COLO668 (cell line): ENCODE data around the gene MBP.

Experiments
- DNase-seq: peaks from one replicate; lab custom pipeline; 2025; ENCODE audit not compliant: unreplicated experiment; lab: John Stamatoyannopoulos, UW

Gene MBP

GRCh38 chr18:77116201-77117080 is 16.1 kb downstream of the MBP start:
- no peak for DNase-seq

GRCh38 chr18:77115192-77115953 is 17.2 kb downstream of the MBP start:
- DNase-seq: no peak

DNA sequence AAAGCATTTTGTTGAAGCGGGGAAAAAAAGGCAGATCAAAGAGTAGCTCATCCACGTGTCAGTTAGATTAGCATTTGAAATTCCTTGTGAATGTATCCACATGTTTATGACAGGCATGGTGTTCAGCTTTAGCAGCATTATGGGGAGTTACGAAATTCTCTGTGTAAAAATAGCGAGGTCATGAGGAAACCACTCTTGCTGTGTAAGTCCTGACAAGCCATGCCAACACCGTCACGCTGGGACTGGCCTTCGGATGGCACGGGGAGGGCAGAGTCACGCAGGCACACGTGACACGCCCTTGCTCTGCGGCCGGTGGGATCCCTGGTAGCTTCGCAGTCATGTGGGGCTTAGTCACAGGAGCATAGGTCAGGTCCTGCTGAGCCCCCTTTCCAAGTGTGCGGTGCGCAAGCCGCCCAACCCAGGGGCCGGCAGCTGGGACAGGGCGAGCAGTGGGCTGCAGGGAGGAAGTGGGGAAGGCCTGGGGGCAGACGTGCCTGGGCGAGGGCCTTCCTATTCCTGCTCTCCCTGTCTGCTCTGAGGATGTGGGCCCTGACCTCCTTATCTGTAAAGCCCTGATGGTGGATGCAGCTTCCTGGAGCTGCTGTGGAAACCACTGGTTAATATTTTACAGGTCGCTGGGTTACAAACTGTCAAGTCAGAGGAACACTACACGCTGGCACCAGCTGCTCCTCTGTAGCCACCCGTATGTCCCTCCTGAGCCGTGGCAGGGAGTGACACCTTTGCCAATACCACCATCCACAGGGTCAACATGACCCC is 18.0 kb downstream of the MBP start:
- DNase-seq: peak; percentile 90

GRCh38 chr18:77114152-77114414 is 18.5 kb downstream of the MBP start:
- no peak for DNase-seq

- no peak for DNase-seq
These were observed 19.0 kb downstream of the MBP start for GRCh38 chr18:77113361-77114151.

DNA sequence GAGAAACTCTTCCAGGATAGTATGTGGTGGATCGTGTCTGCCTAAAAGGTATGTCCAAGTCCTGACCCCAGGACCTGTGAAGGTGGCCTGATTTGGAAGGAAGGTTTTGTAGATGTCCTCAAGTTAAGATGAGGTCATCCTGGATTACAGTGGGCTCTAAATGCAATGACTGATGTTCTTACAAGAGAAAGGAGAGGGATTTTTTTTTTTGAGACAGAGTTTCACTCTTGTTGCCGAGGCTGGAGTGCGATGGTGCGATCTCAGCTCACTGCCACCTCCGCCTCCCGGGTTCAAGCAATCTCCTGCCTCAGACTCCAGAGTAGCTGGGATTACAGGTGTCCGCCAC is 19.9 kb downstream of the MBP start:
- DNase-seq: no peak

DNA sequence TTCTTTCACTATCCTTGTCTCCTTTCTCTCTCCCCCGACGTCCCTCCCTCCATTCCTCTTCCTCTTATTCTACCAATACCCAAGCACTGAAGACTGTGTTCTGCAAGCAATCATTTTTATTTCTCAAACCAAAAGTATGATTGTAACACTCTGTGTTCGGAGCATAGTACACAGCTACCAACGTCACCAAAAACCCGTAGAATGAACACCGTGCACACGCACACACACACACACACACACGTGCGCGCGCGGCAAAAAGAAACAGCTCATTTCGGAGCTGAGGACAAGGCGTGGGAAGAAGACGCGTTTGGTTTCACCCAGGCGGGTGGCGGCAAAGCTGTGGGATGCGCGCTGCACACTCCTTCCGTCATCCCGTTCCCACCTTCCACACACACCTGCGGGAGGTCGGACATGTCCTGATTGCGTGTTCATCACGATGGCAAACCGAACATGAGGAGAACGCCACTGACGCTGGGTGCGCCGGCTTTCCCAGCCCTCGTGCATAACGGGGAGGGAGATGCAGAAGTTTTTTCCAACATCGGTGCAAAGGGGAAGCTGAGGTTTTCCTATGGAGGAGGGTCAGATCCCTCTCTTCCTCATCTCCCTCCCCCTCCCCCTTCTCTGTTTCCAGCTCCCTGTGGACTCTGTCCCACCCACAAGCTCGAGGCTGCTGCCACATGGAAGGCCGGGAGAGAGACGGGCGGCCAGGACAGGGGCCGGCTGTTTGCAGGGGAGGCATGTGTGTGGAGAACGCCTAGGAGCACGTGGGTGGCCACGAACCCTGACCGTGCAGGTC is 20.4 kb downstream of the MBP start:
- no peak for DNase-seq

DNA sequence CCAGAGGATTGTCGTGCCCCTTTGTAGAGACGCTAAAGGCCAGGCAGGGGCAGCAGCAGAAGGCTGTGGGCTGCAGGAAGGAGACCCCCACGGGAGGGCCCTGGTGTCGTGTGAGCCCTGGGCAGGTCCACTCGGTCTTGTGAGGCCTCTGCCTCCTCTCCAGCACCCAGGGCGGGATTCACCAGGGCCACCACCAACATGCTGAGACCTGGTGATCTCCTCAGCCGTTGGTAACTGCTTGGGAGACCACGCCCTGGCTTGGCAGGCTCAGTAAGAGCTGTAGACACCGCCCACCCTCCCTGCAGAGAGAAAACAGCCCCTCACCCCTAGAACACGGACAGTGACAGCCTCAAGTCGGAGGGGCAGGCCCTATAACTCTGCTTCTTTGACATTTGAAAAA is 21.1 kb downstream of the MBP start:
- DNase-seq: no peak

DNA sequence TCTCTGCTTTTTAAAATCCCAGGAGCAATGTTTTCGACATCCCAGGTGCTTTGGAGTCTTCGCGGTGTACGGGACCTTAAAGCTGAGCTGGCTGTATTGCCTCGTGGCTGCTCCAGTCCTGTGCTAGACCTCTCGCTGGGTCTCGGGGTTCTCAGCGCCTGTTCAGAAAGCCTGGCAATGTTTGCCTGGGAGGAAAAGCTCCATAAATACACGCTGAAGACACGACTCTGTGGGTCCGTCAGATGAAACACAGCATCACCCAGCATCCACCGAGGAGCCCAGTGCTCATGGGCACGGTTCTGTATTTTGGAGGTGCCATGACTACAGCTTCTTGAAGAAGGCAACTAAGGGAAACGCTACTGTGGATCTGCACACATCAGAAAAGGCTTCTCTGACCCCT is 21.6 kb downstream of the MBP start:
- DNase-seq: no peak

GRCh38 chr18:77110400-77110799 is 22.2 kb downstream of the MBP start:
- DNase-seq: peak; percentile 18

DNA sequence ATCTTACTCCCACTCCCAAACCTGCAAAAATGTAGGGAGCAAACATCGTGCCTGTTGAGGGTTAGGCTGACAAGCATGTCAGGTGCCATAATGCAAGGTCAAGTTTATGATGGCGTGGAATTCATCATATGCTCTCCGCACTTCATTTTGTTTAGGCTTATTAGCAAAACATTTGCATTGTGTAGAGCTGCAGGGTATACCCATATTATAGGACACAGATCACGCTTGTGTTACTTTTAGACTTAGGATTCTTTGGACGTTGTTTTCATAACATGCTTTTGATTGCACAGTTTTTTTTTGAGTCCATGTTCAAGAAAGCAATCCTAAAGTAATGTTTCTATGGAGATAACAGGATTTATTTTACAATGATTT is 22.9 kb downstream of the MBP start:
- no peak for DNase-seq

DNA sequence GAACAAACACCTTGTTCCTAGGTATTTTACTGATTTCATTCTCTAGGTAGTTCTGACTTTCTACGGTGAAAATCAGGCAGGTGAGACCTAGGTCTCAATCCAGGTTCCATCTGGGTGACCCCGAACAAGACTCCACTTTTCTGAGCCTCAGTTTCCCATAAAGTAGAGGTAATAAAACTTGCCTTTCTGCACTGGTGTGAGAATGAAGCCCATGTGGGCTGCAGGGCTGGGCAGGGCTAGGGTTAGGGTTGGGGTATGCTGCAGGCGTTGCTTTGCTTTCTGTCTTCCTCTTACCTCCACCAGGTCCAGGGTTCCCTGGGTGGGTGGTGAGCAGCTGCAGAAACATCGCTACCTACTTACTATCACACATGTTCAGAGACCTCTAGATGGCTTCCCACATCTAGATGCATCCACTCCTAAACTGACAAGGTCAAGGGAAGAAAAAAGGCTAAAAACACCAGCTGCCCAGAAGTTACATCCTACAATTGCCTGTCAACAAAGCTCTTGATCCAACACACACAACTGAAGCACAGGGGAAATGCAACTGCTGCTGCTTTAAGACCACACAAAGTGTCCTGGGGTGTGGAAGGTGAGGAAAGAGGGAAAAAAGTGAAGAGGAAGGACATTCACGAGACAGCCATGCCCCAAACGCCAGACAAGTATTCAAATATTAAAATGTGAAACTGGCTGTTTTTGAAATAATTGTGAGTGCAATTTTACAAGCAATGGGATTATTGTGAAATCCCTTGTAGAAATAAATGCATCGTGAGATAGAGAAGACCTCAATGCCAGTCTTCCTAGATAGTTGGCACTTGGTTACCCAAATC is 23.5 kb downstream of the MBP start:
- DNase-seq: no peak

DNA sequence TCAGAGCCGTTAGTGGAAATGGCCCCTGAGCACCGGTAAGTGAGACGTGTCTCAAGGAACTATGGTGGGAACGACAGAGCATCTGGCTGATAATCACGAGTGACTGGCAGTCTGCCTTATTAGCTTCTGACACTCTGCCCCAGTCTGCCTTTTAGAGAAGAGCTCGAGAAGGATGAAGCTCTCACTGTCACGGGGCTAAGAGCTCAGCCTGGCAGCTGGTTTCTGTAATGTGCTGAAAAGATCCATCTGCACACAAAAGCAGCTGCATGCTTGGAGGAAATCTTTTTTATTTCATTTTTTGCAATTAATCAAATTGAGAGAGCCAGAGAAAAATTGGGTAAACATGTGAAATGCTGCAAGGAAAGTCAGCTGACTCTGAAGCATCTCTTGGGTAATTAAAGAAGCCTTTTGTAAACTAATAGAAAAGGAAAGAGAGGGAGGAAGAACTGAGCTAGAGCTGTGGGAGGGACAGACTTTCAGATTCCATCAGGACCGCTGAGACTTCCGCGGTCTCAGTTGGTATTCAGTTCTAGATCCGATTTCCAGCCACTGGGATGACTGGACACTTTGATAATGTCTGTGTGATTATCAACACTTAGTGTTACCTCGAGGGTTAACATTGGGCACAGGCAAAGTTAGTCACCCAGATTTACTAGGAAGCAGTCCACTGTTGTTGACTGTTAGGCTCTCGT is 24.4 kb downstream of the MBP start:
- no peak for DNase-seq

DNA sequence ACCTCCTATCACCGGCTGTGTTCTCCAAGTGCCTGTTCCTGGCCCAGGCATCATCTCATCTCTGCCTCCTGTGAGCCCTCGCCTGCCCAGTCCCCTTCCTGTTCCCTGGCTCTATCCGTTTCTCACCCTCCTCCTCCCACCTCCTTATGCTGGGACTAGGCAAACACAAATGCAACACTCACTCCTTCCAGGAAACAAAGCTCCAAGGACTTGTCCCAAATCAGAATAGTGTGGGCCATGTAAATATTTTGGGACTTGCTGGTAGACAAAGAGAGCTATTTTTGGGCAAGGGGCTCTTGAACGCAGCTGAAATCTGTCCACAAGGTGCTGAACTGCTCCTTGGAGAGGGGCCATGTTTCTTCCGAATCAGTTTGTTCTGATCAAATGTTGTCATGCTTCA is 25.3 kb downstream of the MBP start:
- DNase-seq: no peak

GRCh38 chr18:77106331-77106730 is 26.3 kb downstream of the MBP start:
- no peak for DNase-seq

GRCh38 chr18:77105680-77106079 is 26.9 kb downstream of the MBP start:
- DNase-seq: no peak

GRCh38 chr18:77105028-77105427 is 27.6 kb downstream of the MBP start:
- no peak for DNase-seq

GRCh38 chr18:77103991-77104531 is 28.5 kb downstream of the MBP start:
- no peak for DNase-seq
